ENCODE measurements around the gene SLC1A2. TPM values are rescaled to one million over a fixed set of nuclear protein-coding genes. Genes with fewer than 3 reads are reported as not detected.

The SLC1A2 gene
- total RNA-seq, 1 donor from 2014 or later, result 0.10 TPM

- no peak for DNase-seq (ENCODE audit: low read depth)
Measured at GRCh38 chr11:35348898-35349687, 70.3 kb downstream of the SLC1A2 start.

GRCh38 chr11:35347921-35348331 lies 71.4 kb downstream of the SLC1A2 start:
- no peak for DNase-seq (ENCODE audit: low read depth)

DNA sequence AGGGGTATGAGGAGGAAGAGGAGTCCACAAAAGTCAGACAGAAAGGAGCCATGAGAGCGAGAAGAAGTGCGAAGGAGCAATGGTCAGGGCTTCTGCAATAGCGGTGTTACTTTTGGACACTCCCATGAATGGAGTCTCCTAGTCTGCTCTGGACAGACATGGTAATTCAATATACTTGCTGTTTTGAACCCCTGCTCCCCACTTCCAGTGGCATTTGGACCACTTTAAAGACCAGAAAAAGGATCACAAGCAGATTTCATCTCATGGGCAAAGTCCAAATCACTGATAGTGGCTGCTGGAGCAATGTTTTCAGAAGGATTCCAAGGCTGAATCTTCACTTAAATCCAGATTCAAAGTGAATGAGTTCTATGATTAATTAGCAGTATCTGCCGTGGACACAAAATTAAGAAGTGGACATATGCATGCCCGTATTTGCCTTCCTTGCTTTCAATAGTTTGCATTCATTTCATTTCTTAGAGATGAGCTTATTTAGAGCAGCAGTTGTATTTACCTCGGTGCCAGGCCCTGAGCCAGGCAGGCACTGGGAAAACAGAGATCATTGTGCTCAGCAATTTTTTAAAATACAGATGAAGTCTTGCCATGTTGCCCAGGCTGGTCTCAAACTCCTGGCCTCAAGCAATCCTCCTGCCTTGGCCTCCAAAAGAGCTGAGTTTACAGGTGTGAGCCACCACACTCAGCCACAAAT lies 72.0 kb downstream of the SLC1A2 start:
- no peak for DNase-seq (ENCODE audit: low read depth)

DNA sequence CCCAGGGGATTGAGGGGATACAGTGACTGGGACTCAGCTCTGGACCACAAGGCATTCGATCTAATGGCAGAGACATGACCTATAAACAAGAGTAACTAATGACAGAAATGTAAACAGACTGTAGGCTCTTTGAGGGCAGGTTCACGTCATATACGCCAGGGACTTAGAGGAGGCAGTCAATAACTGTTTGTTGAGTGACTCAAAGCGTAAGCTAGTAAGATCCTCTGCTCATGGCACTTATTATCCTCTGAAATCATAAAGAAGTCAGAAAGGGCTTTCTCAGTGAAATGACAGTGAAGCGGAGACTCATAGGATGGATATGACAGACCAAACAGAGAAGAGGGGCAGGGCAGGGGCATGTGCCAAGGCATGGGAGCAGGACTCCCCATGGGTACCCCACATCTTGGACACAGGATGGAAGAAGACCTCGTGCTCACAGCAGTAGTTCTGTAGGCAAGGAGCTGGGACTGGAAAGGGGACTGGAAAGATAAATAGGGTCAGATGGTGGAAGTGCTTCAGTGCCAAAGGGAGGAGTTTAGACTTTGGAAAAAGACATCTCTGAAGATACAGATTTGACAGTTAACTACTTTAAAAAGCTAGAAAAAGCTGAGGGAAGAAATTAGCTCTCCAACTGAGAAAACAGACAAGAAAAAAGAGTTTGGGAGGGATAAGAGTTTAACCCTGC lies 72.7 kb downstream of the SLC1A2 start:
- no peak for DNase-seq (ENCODE audit: low read depth)

DNA sequence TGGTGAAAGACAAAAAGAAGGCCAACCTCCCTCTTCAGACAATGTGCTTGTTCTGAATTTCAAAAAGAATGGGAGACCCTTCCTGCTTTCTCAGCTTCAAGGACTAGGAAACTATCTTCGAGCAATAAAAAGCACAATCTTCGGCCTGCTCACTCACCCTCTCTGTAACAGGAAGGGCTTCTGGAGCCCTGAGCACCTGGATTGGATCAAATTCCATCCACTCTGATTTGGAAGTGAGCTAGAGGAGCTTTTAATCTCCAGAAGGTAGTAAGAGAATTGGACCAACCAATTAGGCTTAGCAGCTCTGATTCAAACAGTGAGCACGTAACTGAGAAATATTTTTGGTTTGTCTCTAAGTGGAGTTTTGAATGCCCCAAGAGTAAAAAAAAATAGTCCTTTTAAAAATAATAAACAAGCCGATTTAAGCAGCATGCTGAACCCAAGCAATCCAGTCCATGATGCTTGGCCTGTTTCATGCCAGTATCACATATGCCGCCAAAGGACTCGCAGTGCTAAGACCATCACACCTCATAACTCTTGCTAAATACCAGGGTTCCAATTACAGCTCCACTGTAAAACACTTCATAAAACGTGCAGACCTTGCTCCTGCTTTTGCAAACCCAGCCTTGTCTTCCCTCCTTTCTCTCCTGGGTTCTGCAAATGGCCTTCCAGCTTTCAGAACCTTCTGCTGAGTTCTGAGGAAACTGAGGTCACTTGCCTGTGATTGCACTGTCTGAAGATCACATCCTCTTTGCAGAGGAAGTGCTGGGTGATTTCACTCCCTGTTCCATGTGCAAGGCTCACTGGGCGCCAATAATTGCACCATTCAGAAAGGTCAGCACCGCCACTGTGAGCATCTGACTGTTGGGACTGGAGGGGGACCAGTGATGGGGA lies 74.4 kb downstream of the SLC1A2 start:
- DNase-seq (ENCODE audit: low read depth), result no peak

GRCh38 chr11:35343033-35343598 lies 76.2 kb downstream of the SLC1A2 start:
- no peak for DNase-seq (ENCODE audit: low read depth)

GRCh38 chr11:35340715-35341114 lies 78.6 kb downstream of the SLC1A2 start:
- DNase-seq (ENCODE audit: low read depth), result no peak

DNA sequence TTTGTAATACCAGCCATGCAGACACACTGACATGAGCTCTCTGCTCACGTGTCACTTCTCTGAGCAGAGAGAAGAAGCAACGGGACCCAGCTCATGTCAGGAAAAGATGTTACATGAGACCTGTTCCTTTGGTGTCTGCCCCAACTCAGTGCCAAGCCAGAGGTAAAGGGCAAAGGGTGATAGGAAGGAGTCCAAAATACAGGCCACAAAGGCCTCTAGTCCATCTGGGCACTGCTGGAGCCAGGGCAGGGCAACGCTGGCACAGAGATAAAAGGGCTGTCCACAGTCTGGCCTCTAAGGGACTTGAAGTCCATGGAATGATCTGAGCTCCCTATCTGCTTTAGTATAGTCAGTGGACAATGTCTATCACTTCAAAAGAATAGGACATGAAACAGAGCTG lies 79.3 kb downstream of the SLC1A2 start:
- no peak for DNase-seq (ENCODE audit: low read depth)

DNA sequence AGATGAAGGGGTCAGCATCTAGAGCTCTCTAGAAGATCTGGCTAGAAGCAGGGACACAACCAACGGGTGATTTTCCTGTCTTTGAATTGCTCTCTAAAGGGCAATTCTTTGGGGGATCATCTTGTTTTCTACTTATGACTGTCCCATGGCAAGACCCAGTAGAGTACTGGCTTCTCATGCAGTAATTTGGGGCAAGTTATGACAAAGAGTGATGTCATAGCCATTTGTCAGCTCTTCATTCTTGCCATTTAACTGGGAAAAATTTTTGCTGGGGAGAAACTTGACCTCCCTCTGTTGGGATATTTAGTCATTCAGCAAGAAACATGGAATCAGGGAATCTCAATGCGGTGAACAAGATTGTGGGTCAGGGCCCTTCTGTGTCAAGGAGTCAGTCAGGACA lies 80.4 kb downstream of the SLC1A2 start:
- no peak for DNase-seq (ENCODE audit: low read depth)

GRCh38 chr11:35337914-35338305 lies 81.4 kb downstream of the SLC1A2 start:
- DNase-seq (ENCODE audit: low read depth), result no peak

DNA sequence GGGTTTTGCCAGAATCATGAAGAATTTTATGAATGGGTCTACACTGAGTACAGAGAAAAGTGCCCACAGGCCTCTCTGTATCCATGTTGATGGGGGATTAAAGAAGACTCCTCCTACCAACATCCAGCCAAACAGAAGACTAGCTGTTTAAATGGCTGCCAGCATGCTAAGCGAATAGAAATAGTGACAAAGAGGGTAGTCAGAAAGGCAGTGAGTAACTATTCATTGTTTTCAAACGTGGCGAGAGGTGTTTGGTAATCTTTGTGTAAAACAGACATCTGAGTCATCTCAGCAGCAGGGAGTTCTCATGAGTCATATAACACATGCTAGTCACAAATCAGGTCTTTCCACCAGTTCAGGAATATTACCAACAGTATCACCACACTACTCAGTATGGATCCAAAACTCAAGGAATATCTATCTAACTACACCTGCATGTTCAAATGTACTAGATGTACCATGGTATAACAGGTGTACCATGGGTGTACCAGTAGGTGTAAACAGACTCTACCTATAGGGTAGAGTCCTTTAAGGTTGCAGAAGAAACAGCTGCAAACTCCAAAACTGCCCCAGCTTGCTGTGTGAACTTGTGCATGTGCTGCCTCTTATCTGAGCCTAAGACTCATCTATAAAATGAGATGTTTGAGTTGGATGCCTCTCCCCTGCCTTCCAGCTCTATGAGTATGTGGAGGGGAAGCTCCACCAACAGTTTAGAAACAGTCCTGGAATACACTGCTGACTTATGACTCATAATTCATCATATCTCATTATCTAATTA lies 82.0 kb downstream of the SLC1A2 start:
- DNase-seq (ENCODE audit: low read depth), result peak; percentile 99

GRCh38 chr11:35336726-35337125 lies 82.6 kb downstream of the SLC1A2 start:
- DNase-seq (ENCODE audit: low read depth), result no peak

DNA sequence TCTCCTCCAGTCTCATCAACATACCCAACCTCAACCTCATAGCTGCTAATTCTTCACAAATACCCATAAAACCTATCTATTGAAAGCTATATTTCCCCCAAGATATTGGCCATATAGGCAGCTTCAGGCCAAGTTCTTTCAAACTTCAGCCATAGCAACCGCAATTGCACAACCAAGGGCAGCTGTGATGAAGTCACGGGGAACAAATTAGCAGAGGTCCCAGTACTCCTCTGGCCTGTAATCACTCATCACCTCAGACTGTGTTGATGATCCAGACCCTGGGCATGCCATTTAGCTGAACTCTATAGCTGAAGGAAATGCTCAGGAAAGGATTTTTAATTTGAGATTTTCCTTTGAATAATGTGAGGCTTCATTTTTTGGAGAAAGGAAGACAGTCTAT lies 84.1 kb downstream of the SLC1A2 start:
- DNase-seq (ENCODE audit: low read depth), result peak; percentile 37

GRCh38 chr11:35334385-35335090 lies 84.8 kb downstream of the SLC1A2 start:
- DNase-seq (ENCODE audit: low read depth), result peak; percentile 49

DNA sequence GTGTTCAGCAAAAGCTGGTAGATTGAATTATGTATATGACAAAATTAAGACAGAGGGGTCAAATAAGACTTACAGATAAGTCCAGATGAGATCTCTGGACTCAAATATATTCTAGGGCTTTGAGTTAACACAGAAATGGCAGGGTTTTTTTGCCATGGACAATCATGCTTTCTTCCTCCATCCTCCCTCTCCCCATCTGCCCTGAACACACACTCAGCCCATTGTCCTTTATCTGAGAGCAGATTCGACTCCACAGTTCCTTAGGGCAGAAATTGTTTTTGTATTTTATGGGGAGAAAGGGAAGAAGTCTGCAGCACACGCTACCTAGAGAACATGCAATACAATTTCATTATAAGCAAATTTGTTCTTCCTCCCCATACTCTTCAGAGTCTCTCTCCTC lies 86.8 kb downstream of the SLC1A2 start:
- no peak for DNase-seq (ENCODE audit: low read depth)

GRCh38 chr11:35330931-35331330 lies 88.4 kb downstream of the SLC1A2 start:
- no peak for DNase-seq (ENCODE audit: low read depth)

- DNase-seq (ENCODE audit: low read depth), result no peak
Measured at GRCh38 chr11:35330156-35330889, 89.0 kb downstream of the SLC1A2 start.

DNA sequence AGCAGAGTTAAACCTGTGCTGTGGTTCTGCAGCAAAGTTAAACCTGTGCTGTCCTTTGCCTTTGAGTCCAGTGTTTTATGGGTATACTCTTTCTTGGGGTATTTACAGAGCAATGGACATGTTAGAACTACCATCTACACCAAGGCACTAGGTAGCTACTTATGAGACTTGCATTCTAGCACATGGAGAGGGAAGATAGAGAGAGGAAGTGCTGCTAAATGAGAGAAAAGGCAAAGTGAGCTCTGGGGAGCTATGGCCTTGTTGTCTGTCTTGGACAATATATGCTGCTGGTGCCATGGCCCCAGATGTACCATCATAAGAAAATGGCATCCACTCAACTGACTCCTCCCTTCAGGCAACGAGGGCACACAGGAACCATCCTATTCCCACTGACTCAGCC lies 91.5 kb downstream of the SLC1A2 start:
- DNase-seq (ENCODE audit: low read depth), result no peak

GRCh38 chr11:35326266-35326879 lies 93.0 kb downstream of the SLC1A2 start:
- peak; percentile 57 for DNase-seq (ENCODE audit: low read depth)
